NCI-H2107 treated with DMSO at 0.1 percent for 48 hours (cell line): ENCODE results near the gene ZNF292.
A peak's percentile ranks its signal among the peaks of the same experiment; 100 is the strongest.
"Not testable (repeated sequence)": the region's sequence is repeated elsewhere in the genome, so short reads cannot be mapped to it uniquely, and the experiment has no call there.

Source experiments
- DNase-seq: peaks from one replicate; lab custom pipeline; 2025; ENCODE audit not compliant: unreplicated experiment; lab: John Stamatoyannopoulos, UW

ZNF292 gene

GRCh38 chr6:87264481-87264880 lies 109.1 kb downstream of the ZNF292 start:
- no peak for DNase-seq

GRCh38 chr6:87274660-87275274 lies 119.4 kb downstream of the ZNF292 start:
- no peak for DNase-seq

- no peak for DNase-seq
Observed at GRCh38 chr6:87276624-87277023, 121.3 kb downstream of the ZNF292 start.

GRCh38 chr6:87277123-87277522 lies 121.8 kb downstream of the ZNF292 start:
- DNase-seq = peak; percentile 30

GRCh38 chr6:87279196-87279595 lies 123.8 kb downstream of the ZNF292 start:
- no peak for DNase-seq

GRCh38 chr6:87281426-87281825 lies 126.1 kb downstream of the ZNF292 start:
- DNase-seq = peak; percentile 39

- no peak for DNase-seq
Observed at GRCh38 chr6:87282743-87283142, 127.4 kb downstream of the ZNF292 start.

GRCh38 chr6:87283461-87283860 lies 128.1 kb downstream of the ZNF292 start:
- no peak for DNase-seq

GRCh38 chr6:87287251-87287650 lies 131.9 kb downstream of the ZNF292 start:
- DNase-seq = no peak

- no peak for DNase-seq
Observed at GRCh38 chr6:87289571-87289970, 134.2 kb downstream of the ZNF292 start.

- peak; percentile 33 for DNase-seq
Observed at GRCh38 chr6:87291883-87292282, 136.5 kb downstream of the ZNF292 start.

- DNase-seq = no peak
Observed at GRCh38 chr6:87293526-87293925, 138.2 kb downstream of the ZNF292 start.

- DNase-seq = no peak
Observed at GRCh38 chr6:87297119-87297518, 141.8 kb downstream of the ZNF292 start.

- not testable (repeated sequence) for DNase-seq
Observed at GRCh38 chr6:87301277-87301676, 145.9 kb downstream of the ZNF292 start.

GRCh38 chr6:87308970-87309369 lies 153.6 kb downstream of the ZNF292 start:
- DNase-seq = no peak

GRCh38 chr6:87312860-87313259 lies 157.5 kb downstream of the ZNF292 start:
- no peak for DNase-seq
